ENCODE data around the gene INSL3. TPM values are rescaled to one million over a fixed set of nuclear protein-coding genes. Genes with fewer than 3 reads are reported as not detected.

The INSL3 gene
- total and polyA plus RNA-seq, 2 of the 13 experiments (the other 11 are each of a cell fraction or from before 2014, with no cell fraction given): 0.30 TPM; not detected in 1

DNA sequence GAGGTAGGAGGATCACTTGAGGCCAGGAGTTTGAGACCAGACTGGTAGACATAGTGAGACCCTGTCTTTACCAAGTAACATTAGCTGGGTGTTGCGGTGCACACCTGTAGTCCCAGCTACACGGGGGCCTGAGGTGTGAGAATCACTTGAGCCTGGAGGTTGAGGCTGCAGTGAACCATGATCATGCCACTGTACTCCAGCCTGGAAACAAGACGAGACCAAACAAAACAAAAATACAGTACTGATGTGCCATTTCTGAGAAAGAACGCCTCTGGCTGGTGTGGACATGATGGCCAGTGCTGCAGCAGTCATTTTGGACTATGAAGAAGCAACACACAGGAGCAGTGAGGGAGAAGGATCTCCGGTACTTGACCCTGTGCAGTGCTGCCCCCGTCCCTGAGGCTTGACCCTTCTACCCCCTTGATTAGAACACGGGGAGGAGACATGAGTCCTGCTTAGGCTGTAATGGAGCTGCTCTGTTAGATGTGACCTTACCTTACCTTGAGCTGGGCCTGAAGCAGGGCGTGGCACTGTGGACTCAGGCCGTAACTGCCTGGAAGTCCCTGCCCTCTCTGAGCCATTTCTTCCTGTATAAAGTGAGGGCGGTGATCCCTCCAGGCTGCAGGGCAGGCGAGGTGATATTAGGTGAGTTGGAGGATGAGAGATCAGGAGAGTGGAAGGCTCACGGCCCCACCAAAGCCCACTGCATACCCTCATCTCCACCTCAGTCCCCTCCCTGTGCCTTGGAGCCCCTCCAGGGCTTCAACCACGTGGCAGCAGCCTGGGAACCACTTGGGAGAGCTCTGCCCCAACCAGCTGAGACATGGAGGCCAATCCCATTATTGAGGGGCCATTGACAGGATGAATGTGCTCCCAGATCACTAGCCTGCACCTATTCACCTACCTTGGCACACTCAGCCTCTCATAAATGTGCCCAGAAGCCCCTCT lies 44.3 kb upstream of the INSL3 start (continued):
- TF ChIP-seq ATF2 (CRISPR knock-in tag; IDR thresholded peaks at IDR 0.05): no peak
- no peak for TF ChIP-seq ZSCAN20 (CRISPR knock-in tag; IDR thresholded peaks at IDR 0.05; ENCODE audit: borderline replicate concordance)
- no peak for TF ChIP-seq GTF3A (CRISPR knock-in tag; conservative IDR thresholded peaks at IDR 0.05)
- no peak for TF ChIP-seq EP300 (IDR thresholded peaks at IDR 0.05; ENCODE audit: low read depth in 2 of 2, low read length in 2 of 2)
- TF ChIP-seq EP300 (CRISPR knock-in tag; IDR thresholded peaks at IDR 0.05; ENCODE audit: borderline replicate concordance): no peak
- TF ChIP-seq SOX6 (IDR thresholded peaks at IDR 0.05): no peak
- peak; percentile 24; the same call in 1 of the 2 replicates for TF ChIP-seq SOX6 (CRISPR knock-in tag; IDR thresholded peaks at IDR 0.05)
- TF ChIP-seq, protein P1, sequence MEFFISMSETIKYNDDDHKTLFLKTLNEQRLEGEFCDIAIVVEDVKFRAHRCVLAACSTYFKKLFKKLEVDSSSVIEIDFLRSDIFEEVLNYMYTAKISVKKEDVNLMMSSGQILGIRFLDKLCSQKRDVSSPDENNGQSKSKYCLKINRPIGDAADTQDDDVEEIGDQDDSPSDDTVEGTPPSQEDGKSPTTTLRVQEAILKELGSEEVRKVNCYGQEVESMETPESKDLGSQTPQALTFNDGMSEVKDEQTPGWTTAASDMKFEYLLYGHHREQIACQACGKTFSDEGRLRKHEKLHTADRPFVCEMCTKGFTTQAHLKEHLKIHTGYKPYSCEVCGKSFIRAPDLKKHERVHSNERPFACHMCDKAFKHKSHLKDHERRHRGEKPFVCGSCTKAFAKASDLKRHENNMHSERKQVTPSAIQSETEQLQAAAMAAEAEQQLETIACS (CRISPR knock-in tag; IDR thresholded peaks at IDR 0.05): no peak
- TF ChIP-seq PREB (CRISPR knock-in tag; IDR thresholded peaks at IDR 0.05): no peak
- TF ChIP-seq, protein P2, sequence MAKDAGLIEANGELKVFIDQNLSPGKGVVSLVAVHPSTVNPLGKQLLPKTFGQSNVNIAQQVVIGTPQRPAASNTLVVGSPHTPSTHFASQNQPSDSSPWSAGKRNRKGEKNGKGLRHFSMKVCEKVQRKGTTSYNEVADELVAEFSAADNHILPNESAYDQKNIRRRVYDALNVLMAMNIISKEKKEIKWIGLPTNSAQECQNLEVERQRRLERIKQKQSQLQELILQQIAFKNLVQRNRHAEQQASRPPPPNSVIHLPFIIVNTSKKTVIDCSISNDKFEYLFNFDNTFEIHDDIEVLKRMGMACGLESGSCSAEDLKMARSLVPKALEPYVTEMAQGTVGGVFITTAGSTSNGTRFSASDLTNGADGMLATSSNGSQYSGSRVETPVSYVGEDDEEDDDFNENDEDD (CRISPR knock-in tag; IDR thresholded peaks at IDR 0.05; ENCODE audit: borderline replicate concordance): no peak
- TF ChIP-seq ZNF263 (CRISPR knock-in tag; IDR thresholded peaks at IDR 0.05): no peak
- TF ChIP-seq ZNF781 (CRISPR knock-in tag; IDR thresholded peaks at IDR 0.05; ENCODE audit: borderline replicate concordance, not compliant biosample characterization): no peak
- TF ChIP-seq EEA1 (CRISPR knock-in tag; IDR thresholded peaks at IDR 0.05; ENCODE audit: borderline replicate concordance): no peak
- no peak for TF ChIP-seq REXO4 (CRISPR knock-in tag; IDR thresholded peaks at IDR 0.05; ENCODE audit: borderline replicate concordance)
- TF ChIP-seq, protein P3, sequence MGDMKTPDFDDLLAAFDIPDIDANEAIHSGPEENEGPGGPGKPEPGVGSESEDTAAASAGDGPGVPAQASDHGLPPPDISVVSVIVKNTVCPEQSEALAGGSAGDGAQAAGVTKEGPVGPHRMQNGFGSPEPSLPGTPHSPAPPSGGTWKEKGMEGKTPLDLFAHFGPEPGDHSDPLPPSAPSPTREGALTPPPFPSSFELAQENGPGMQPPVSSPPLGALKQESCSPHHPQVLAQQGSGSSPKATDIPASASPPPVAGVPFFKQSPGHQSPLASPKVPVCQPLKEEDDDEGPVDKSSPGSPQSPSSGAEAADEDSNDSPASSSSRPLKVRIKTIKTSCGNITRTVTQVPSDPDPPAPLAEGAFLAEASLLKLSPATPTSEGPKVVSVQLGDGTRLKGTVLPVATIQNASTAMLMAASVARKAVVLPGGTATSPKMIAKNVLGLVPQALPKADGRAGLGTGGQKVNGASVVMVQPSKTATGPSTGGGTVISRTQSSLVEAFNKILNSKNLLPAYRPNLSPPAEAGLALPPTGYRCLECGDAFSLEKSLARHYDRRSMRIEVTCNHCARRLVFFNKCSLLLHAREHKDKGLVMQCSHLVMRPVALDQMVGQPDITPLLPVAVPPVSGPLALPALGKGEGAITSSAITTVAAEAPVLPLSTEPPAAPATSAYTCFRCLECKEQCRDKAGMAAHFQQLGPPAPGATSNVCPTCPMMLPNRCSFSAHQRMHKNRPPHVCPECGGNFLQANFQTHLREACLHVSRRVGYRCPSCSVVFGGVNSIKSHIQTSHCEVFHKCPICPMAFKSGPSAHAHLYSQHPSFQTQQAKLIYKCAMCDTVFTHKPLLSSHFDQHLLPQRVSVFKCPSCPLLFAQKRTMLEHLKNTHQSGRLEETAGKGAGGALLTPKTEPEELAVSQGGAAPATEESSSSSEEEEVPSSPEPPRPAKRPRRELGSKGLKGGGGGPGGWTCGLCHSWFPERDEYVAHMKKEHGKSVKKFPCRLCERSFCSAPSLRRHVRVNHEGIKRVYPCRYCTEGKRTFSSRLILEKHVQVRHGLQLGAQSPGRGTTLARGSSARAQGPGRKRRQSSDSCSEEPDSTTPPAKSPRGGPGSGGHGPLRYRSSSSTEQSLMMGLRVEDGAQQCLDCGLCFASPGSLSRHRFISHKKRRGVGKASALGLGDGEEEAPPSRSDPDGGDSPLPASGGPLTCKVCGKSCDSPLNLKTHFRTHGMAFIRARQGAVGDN (CRISPR knock-in tag; IDR thresholded peaks at IDR 0.05): peak; percentile 35
- no peak for TF ChIP-seq SRF (IDR thresholded peaks at IDR 0.05; ENCODE audit: low read depth, low read length)
- TF ChIP-seq, protein P4, sequence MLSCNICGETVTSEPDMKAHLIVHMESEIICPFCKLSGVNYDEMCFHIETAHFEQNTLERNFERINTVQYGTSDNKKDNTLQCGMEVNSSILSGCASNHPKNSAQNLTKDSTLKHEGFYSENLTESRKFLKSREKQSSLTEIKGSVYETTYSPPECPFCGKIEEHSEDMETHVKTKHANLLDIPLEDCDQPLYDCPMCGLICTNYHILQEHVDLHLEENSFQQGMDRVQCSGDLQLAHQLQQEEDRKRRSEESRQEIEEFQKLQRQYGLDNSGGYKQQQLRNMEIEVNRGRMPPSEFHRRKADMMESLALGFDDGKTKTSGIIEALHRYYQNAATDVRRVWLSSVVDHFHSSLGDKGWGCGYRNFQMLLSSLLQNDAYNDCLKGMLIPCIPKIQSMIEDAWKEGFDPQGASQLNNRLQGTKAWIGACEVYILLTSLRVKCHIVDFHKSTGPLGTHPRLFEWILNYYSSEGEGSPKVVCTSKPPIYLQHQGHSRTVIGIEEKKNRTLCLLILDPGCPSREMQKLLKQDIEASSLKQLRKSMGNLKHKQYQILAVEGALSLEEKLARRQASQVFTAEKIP (CRISPR knock-in tag; IDR thresholded peaks at IDR 0.05; ENCODE audit: borderline replicate concordance): no peak
